SK-N-DZ (cell line): ENCODE data around the gene IL17B.

Experiments
- DNase-seq: peaks from one replicate; pipeline ENCODE4 v3.0.0-alpha.2; 2015; ENCODE audit warnings: low spot score

The IL17B gene

GRCh38 chr5:149379818-149380374 is 804 bp upstream of the IL17B start:
- DNase-seq, result no peak

- DNase-seq, result no peak
Measured at GRCh38 chr5:149378241-149378820, 761 bp downstream of the IL17B start.

GRCh38 chr5:149376711-149377447 is 2.2 kb downstream of the IL17B start:
- DNase-seq, result no peak

- DNase-seq, result no peak
Measured at GRCh38 chr5:149376104-149376503, 3.0 kb downstream of the IL17B start.

GRCh38 chr5:149375434-149375833 is 3.7 kb downstream of the IL17B start:
- DNase-seq, result no peak

GRCh38 chr5:149374801-149375200 is 4.3 kb downstream of the IL17B start:
- no peak for DNase-seq

GRCh38 chr5:149374303-149374702 is 4.8 kb downstream of the IL17B start:
- DNase-seq, result no peak

GRCh38 chr5:149372932-149373331 is 6.2 kb downstream of the IL17B start:
- DNase-seq, result no peak

- no peak for DNase-seq
Measured at GRCh38 chr5:149372076-149372795, 6.9 kb downstream of the IL17B start.

GRCh38 chr5:149371296-149371962 is 7.7 kb downstream of the IL17B start:
- DNase-seq, result peak; percentile 74

- no peak for DNase-seq
Measured at GRCh38 chr5:149370878-149371277, 8.2 kb downstream of the IL17B start.

- no peak for DNase-seq
Measured at GRCh38 chr5:149367972-149368645, 11.0 kb downstream of the IL17B start.

GRCh38 chr5:149367249-149367971 is 11.7 kb downstream of the IL17B start:
- DNase-seq, result peak; percentile 85

GRCh38 chr5:149366169-149366729 is 12.8 kb downstream of the IL17B start:
- DNase-seq, result no peak

- DNase-seq, result no peak
Measured at GRCh38 chr5:149365418-149365817, 13.7 kb downstream of the IL17B start.

- no peak for DNase-seq
Measured at GRCh38 chr5:149364719-149365118, 14.4 kb downstream of the IL17B start.

GRCh38 chr5:149363936-149364335 is 15.2 kb downstream of the IL17B start:
- no peak for DNase-seq

- no peak for DNase-seq
Measured at GRCh38 chr5:149363358-149363757, 15.7 kb downstream of the IL17B start.

GRCh38 chr5:149362541-149362940 is 16.6 kb downstream of the IL17B start:
- no peak for DNase-seq

GRCh38 chr5:149360272-149360671 is 18.8 kb downstream of the IL17B start:
- no peak for DNase-seq
